NT2/D1 (cell line): ENCODE measurements around the gene FH.

Experiments used
- SUZ12 ChIP-seq: IDR thresholded peaks from 2 replicates; pipeline ENCODE4 v1.6.1; 2011; ENCODE audit not compliant: insufficient read length, insufficient read depth; ENCODE audit errors: extremely low read depth
- YY1 ChIP-seq: IDR thresholded peaks from 2 replicates; pipeline ENCODE4 v1.6.1; 2011; ENCODE audit not compliant: insufficient read length, insufficient read depth
- ZNF274 ChIP-seq: IDR thresholded peaks from 2 replicates; pipeline ENCODE4 v1.6.1; 2011; ENCODE audit warnings: mild to moderate bottlenecking, low read depth, low read length

GRCh38 chr1:241485145-241485544 is 34.4 kb downstream of the FH start:
- no peak for TF ChIP-seq YY1
- no peak for TF ChIP-seq ZNF274
- no peak for TF ChIP-seq SUZ12
